ENCODE data around the gene MTMR12.
A peak's percentile ranks its signal among the peaks of the same experiment; 100 is the strongest.
"Not testable (repeated sequence)": the region's sequence is repeated elsewhere in the genome, so short reads cannot be mapped to it uniquely, and the experiment has no call there.

Gene MTMR12

DNA sequence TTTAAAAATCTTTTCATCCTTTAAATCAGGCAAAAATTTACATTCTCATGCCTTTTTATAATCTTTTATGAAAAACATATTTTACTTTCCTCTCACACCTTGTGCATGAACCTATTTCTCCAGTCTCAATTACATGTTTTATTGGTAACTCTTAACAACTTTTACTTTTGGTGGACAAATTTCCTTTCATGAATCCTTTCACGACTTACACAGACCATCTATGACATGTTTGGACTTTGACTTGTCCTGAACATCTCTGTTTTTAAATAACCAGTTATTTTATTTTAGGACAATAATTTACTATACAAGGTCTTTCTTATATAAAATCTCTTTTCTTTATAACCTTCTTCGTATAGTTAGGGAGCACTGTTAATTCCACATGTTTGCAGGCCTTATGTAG is 26.5 kb upstream of the MTMR12 start:
- in situ Hi-C loops (cut with HindIII; ENCODE audit: low pct_unique_long_range_greater_than_20kb, low sequenced_read_pairs) = no loop called here
- TF ChIP-seq JUND (IDR thresholded peaks at IDR 0.05; ENCODE audit: low read depth) = no peak
- DNase-seq (ENCODE audit: low read depth in 1 of 2, low spot score in 1 of 2) = peak in 1 of 2 experiments; percentile 69

DNA sequence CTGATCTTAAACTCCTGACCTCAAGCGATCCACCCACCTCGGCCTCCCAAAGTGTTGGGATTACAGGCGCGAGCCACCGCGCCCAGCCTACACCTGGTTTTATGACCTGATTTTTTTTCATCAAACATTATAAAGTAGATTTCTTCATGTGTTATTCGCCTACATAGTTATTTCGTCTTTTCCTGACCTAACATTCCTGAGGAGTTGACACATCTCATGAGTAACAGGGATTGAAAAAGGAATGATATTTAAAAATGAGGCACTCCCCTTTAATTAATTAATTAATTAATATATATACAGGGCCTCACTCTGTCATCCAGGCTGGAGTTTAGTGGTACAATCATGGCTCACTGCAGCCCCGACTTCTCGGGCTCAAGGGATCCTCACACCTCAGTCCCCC is 20.2 kb upstream of the MTMR12 start:
- TF ChIP-seq JUND (IDR thresholded peaks at IDR 0.05; ENCODE audit: low read depth) = no peak
- DNase-seq (ENCODE audit: low read depth in 1 of 2, low spot score in 1 of 2) = no peak
- in situ Hi-C loops (cut with HindIII; ENCODE audit: low pct_unique_long_range_greater_than_20kb, low sequenced_read_pairs) = no loop called here

DNA sequence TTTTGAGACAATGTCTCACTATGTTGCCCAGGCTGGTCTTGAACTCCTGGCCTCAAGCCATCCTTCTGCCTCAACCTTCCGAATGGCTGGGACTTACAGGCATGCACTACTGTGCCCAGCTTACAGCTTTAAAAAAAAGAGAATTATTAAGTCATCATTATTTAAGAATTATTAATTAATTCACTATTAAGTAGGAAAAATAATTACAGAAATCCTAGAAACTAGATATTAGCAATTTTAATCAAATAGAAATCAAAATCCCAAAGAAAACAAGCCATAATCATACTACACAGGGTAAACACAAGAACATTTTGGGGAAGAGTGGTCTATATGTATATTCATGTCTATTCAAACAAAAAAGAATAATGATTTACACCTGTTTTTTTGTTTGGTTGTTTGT is 19.6 kb upstream of the MTMR12 start:
- no peak for TF ChIP-seq JUND (IDR thresholded peaks at IDR 0.05; ENCODE audit: low read depth)
- DNase-seq (ENCODE audit: low read depth in 1 of 2, low spot score in 1 of 2) = no peak
- in situ Hi-C loops (cut with HindIII; ENCODE audit: low pct_unique_long_range_greater_than_20kb, low sequenced_read_pairs) = no loop called here

DNA sequence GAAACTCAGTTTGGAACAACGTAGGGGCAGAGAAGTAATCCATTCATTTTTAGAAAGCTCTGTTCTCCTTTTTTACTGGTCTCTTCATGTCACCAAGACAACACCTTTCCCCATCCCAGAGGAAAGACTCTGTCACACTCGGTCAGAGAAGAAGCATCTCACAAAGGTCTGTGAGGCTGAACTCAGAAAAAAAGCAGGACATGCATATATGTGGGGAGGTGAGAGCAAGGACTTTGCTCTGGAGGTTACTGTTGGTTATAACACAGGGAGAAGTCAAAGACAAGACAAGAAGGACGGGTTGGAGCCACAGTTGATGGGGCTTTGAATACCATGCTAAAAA is 19.2 kb upstream of the MTMR12 start:
- DNase-seq (ENCODE audit: low read depth in 1 of 2, low spot score in 1 of 2) = no peak
- in situ Hi-C loops (cut with HindIII; ENCODE audit: low pct_unique_long_range_greater_than_20kb, low sequenced_read_pairs) = no loop called here
- TF ChIP-seq JUND (IDR thresholded peaks at IDR 0.05; ENCODE audit: low read depth) = no peak

DNA sequence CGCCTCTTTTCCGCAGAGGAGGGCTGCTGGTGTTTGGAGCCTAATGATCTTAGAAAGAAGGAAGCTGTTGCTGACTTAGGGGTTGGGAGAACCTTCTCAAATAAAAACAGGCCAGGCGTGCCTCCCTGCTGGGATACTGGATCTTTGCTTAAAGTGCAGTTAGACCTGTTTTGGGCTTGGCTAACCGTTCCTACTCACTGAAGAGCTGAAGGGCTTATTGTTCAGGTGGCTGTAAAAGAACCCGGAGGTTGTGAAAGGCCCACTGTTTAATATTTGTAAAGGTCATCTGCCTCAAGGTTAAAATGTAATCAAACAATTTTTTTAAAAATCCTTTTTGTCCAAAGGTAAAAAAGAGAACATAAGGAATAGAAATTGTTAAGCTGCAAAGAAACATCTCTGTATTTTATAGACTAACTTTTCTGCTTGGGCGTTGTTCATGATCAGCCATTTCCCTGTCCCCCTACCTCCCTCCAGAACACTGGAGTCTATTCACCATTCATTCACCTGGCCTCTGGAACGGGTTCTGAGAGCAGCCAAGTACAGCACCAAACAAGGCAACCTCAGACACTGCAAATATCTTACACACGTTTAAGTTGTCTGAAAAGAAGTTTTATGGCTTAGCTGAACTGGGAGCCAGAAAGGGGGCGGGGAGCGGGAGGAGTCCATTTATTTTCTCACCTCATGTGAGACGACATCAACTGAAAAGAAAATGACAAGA is 18.6 kb upstream of the MTMR12 start:
- no peak for TF ChIP-seq JUND (IDR thresholded peaks at IDR 0.05; ENCODE audit: low read depth)
- peak; percentile 57 to 94 for DNase-seq (ENCODE audit: low read depth in 1 of 2, low spot score in 1 of 2)
- in situ Hi-C loops (cut with HindIII; ENCODE audit: low pct_unique_long_range_greater_than_20kb, low sequenced_read_pairs) = no loop called here

DNA sequence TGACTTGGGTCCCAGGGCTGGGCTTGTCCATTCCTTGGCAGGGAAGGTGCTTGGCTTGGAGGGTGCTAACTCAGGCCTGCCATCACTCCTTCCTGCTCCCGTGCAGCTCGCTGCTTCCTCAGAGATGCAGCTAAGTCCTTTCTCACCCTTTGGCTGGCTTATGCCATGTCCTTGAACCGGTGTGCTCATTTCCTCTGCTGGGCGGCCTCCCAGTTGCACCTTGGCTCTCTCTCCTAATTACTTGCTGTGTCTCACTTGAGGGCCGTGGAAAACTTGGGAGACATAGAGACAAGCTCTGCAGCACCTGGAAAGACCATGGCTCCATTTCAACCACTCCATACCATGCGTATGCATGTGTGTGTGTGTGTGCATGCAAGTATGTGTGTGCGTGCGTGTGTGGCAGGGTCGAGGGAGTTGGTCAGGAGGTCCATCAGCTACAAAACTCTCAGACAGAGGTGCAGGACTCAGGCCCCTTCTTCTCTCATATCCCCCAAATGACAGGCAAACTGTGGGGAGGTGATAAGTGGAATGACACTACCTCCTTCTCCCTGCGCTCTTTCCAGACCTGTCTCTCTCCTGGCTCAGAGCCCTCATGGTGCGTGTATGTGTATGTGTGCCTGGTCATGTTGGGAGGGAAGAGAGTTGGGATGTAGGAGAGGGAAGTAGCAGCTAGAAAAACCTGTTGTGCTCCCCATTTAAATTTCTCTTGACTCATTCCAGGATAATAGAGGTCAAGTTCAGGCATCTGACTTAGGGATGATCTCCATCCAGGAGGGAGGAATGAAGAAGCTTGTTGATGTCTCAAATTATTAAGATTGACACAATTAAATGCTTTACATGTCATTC is 17.6 kb upstream of the MTMR12 start:
- in situ Hi-C loops (cut with HindIII; ENCODE audit: low pct_unique_long_range_greater_than_20kb, low sequenced_read_pairs) = no loop called here
- peak in 1 of 2 experiments; percentile 73 for DNase-seq (ENCODE audit: low read depth in 1 of 2, low spot score in 1 of 2)
- TF ChIP-seq JUND (IDR thresholded peaks at IDR 0.05; ENCODE audit: low read depth) = no peak

DNA sequence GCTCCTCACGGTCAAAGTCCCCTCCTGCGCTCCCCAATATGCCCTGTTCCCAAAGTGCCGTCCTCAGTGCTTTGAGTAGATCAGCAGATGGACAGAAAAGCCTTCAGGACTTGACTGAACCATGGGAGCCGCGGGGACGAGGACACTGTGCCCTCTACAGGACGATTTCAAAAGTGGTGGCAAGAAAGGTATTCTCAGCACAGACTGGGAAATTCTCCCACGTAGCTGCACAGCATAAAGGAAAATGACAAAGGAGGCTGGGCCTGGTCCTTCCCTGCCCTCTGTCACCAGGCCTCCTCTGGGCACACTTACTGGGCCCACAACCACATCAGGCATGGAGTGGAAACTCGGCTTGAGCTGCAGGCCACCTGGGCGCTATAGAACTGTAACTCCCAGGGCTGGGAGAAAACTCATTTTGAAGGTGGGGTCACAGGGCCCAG is 16.7 kb upstream of the MTMR12 start:
- in situ Hi-C loops (cut with HindIII; ENCODE audit: low pct_unique_long_range_greater_than_20kb, low sequenced_read_pairs) = no loop called here
- no peak for TF ChIP-seq JUND (IDR thresholded peaks at IDR 0.05; ENCODE audit: low read depth)
- peak; percentile 61 to 90 for DNase-seq (ENCODE audit: low read depth in 1 of 2, low spot score in 1 of 2)

DNA sequence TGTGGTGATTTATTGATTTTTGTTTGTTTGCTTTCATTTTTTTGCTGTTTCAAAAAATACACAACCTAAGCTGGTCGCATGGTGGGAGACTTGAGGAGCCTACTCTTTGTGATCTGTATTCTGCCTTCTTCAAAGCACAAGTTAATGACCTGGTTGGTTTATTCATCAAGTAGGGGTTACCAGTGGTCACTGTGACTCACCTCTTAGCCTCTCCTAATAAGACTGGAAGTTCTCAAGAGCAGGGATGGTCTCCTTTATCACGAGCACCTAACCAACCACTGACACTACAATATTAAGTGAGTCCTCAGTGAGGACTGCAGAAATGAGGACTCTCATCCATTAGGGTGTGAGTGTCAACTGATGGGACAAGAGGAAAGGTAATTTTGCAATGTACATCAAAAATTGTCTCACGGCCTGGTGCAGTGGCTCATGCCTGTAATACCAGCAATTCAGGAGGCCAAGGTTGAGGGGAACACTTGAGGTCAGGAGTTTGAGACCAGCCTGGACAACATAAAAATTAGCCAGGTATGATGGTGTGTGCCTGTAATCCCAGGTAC is 13.6 kb upstream of the MTMR12 start:
- no peak for DNase-seq (ENCODE audit: low read depth in 1 of 2, low spot score in 1 of 2)
- TF ChIP-seq JUND (IDR thresholded peaks at IDR 0.05; ENCODE audit: low read depth) = no peak
- in situ Hi-C loops (cut with HindIII; ENCODE audit: low pct_unique_long_range_greater_than_20kb, low sequenced_read_pairs) = no loop called here

DNA sequence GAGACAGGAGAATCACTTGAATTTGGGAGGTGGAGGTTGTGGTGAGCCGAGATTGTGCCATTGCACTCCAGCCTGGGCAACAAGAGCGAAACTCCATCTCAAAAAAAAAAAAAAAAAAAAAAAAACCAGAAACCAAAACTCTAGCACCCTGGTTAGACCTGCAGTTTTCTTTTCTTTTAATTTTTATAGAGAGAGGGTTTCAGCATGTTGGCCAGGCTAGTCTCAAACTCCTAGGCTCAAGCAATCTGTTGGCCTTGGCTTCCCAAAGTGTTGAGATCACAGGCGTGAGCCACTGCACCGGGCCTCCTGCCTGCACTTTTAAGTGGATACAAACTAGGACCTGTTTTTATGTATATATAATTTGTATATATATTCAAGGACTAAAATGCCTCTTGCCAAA is 12.9 kb upstream of the MTMR12 start:
- no peak for TF ChIP-seq JUND (IDR thresholded peaks at IDR 0.05; ENCODE audit: low read depth)
- in situ Hi-C loops (cut with HindIII; ENCODE audit: low pct_unique_long_range_greater_than_20kb, low sequenced_read_pairs) = no loop called here
- DNase-seq (ENCODE audit: low read depth in 1 of 2, low spot score in 1 of 2) = no peak

DNA sequence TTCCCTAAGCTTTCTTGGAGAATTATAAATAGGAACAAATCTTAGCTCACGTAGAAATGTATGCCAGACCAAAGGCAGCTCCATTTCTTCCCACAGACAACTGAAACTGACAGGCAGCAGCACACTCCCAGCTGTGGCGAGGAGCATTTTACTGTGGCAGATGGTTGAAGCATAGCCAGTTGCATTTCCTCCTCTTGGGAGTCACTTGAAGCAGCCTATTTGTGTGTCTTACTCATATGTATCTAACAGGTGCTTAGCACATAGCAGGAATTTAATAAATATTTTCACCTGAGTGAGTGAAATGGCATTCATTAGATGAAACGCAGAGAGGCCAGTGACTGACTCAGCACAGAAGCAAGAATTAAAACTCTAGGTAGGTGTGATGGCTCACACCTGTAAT is 12.3 kb upstream of the MTMR12 start:
- DNase-seq (ENCODE audit: low read depth in 1 of 2, low spot score in 1 of 2) = no peak
- in situ Hi-C loops (cut with HindIII; ENCODE audit: low pct_unique_long_range_greater_than_20kb, low sequenced_read_pairs) = no loop called here
- TF ChIP-seq JUND (IDR thresholded peaks at IDR 0.05; ENCODE audit: low read depth) = no peak

DNA sequence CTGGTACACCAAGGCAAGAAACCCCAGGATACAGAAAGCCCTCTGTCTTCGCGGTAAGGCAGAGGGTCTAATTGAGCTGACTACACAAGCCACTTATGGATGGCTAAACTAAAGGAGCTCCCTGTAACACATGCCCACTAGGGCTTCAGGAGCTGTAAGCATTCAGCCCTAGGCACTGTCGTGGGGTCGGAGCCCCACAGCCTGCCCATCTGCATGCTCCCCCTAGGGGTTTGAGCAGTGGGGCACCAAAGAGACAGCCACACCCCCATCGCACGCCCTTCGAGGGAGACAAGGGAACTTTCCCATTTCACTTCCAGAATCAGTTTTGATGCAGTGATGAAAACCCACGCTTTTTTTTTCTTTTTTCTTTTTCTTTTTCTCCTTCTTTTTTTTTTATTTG is 11.0 kb upstream of the MTMR12 start:
- in situ Hi-C loops (cut with HindIII; ENCODE audit: low pct_unique_long_range_greater_than_20kb, low sequenced_read_pairs) = no loop called here
- DNase-seq (ENCODE audit: low read depth in 1 of 2, low spot score in 1 of 2) = no peak
- TF ChIP-seq JUND (IDR thresholded peaks at IDR 0.05; ENCODE audit: low read depth) = no peak

DNA sequence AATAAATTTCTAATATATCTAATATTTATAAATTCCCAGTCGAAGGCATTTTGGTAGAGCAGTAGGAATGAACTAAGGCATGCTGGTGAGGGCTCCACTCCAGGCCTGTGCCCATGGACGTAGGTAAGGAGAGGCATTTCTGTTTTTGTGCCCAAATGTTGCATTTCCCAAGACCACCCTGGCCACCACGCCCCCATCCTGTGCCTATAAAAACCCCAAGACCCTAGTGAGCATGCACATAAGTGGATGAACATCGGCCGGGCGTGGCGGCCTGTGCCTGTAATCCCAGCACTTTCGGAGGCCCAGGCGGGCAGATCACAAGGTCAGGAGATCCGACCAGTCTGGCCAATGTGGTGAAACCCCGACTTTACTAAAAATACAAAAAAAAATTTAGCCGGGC is 10.1 kb upstream of the MTMR12 start:
- no peak for DNase-seq (ENCODE audit: low read depth in 1 of 2, low spot score in 1 of 2)
- no peak for TF ChIP-seq JUND (IDR thresholded peaks at IDR 0.05; ENCODE audit: low read depth)
- in situ Hi-C loops (cut with HindIII; ENCODE audit: low pct_unique_long_range_greater_than_20kb, low sequenced_read_pairs) = no loop called here

DNA sequence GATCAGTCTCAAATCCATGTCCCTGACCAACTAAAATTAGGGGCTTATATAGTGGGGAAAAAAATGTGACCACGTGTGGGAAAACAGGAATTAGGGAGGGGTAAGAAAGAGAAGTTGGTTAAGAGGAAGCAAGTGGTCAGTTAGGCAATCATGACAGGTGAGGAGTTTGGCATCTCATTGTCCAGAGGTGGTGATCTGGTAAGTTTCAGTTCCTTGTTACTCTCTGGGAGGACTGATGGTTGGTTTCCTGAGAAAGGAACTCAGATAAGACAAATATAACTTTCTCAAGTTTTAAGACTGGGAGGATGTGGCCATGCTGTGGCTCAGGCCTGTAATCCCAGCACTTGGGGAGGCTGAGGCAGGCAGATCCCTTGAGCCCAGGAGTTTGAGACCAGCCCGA is 9.0 kb upstream of the MTMR12 start:
- DNase-seq (ENCODE audit: low read depth in 1 of 2, low spot score in 1 of 2); in situ Hi-C loops (cut with HindIII; ENCODE audit: low pct_unique_long_range_greater_than_20kb, low sequenced_read_pairs): not testable (repeated sequence)

Data from T47D (cell line).